ENCODE results near the gene FYB2.

Gene FYB2

GRCh38 chr1:56819387-56819899 is at the start of gene FYB2:
TSS of gene FYB2 (minus strand) at chr1:56819404. CDS start at chr1:56819290, 114 bp downstream.
- peak; percentile 73 for DNase-seq

GRCh38 chr1:56868761-56869160 is 49.6 kb upstream of the FYB2 start:
- no peak for DNase-seq

- no peak for DNase-seq
Measured at GRCh38 chr1:56867491-56867890, 48.3 kb upstream of the FYB2 start.

GRCh38 chr1:56866656-56867055 is 47.5 kb upstream of the FYB2 start:
- DNase-seq, result no peak

- DNase-seq, result no peak
Measured at GRCh38 chr1:56864430-56864829, 45.2 kb upstream of the FYB2 start.

- no peak for DNase-seq
Measured at GRCh38 chr1:56863265-56863992, 44.2 kb upstream of the FYB2 start.

GRCh38 chr1:56859287-56859686 is 40.1 kb upstream of the FYB2 start:
- DNase-seq, result no peak

- DNase-seq, result no peak
Measured at GRCh38 chr1:56856186-56856585, 37.0 kb upstream of the FYB2 start.

- DNase-seq, result no peak
Measured at GRCh38 chr1:56855190-56855589, 36.0 kb upstream of the FYB2 start.

GRCh38 chr1:56854521-56855099 is 35.4 kb upstream of the FYB2 start, which contains the start of gene C8A:
TSS of gene C8A (plus strand) at chr1:56854797. CDS start at chr1:56854902, 105 bp downstream.
- no peak for DNase-seq

GRCh38 chr1:56852476-56852875 is 33.3 kb upstream of the FYB2 start:
- DNase-seq, result no peak

GRCh38 chr1:56850922-56851321 is 31.7 kb upstream of the FYB2 start:
- no peak for DNase-seq

- no peak for DNase-seq
Measured at GRCh38 chr1:56850411-56850810, 31.2 kb upstream of the FYB2 start.

- DNase-seq, result no peak
Measured at GRCh38 chr1:56849750-56850149, 30.5 kb upstream of the FYB2 start.

GRCh38 chr1:56845343-56845742 is 26.1 kb upstream of the FYB2 start:
- no peak for DNase-seq

- DNase-seq, result no peak
Measured at GRCh38 chr1:56844545-56845136, 25.4 kb upstream of the FYB2 start.

- DNase-seq, result no peak
Measured at GRCh38 chr1:56843544-56843943, 24.3 kb upstream of the FYB2 start.

- no peak for DNase-seq
Measured at GRCh38 chr1:56838759-56839158, 19.6 kb upstream of the FYB2 start.

- DNase-seq, result no peak
Measured at GRCh38 chr1:56837244-56837939, 18.2 kb upstream of the FYB2 start.

- no peak for DNase-seq
Measured at GRCh38 chr1:56836359-56836758, 17.2 kb upstream of the FYB2 start.

- DNase-seq, result no peak
Measured at GRCh38 chr1:56835657-56836056, 16.5 kb upstream of the FYB2 start.

- DNase-seq, result no peak
Measured at GRCh38 chr1:56834137-56834900, 15.1 kb upstream of the FYB2 start.

- no peak for DNase-seq
Measured at GRCh38 chr1:56833088-56833487, 13.9 kb upstream of the FYB2 start.
